Measurements from ENCODE around the gene ATP8A2.

- TF ChIP-seq CTCF (IDR thresholded peaks at IDR 0.05), result no peak
- TF ChIP-seq TCF7L2 (IDR thresholded peaks at IDR 0.05; ENCODE audit: low read depth, low read length), result no peak
- TF ChIP-seq REST (IDR thresholded peaks at IDR 0.05; ENCODE audit: insufficient read depth in 1 of 2, low read depth in 2 of 2, low read length in 1 of 2), result no peak
- TF ChIP-seq SIN3A (IDR thresholded peaks at IDR 0.05; ENCODE audit: borderline replicate concordance, insufficient read depth, low read depth, low read length), result no peak
- TF ChIP-seq POLR2AphosphoS5 (IDR thresholded peaks at IDR 0.05; ENCODE audit: low read depth, low read length), result no peak
These were observed 499.8 kb downstream of the ATP8A2 start for GRCh38 chr13:25871389-25872125.

Data from Panc1 (cell line).